ENCODE measurements around the gene CEP57. TPM values are rescaled to one million over a fixed set of nuclear protein-coding genes. Genes with fewer than 3 reads are reported as not detected.
A peak's percentile ranks its signal among the peaks of the same experiment; 100 is the strongest.

Gene CEP57
- total RNA-seq, 1 experiment from 2014 or later = 58.0 TPM

GRCh38 chr11:95849087-95849825 lies 59.0 kb downstream of the CEP57 start:
- Histone ChIP-seq H3K27me3 (ENCODE audit: insufficient read depth, low read length) (no peaks in the 10 kb centered on the region), H3K18ac (ENCODE audit: insufficient read length, low read depth, low read length) (no peak overlapping the region), H2BK12ac (ENCODE audit: insufficient read length, low read depth, low read length) (no peak overlapping the region), H3K79me2 (ENCODE audit: insufficient read depth, low read length) (no peaks in the 10 kb centered on the region), H2BK120ac (ENCODE audit: low read depth, low read length, poor library complexity, severe bottlenecking) (no peak overlapping the region), H3K4ac (ENCODE audit: low read depth, low read length) (no peak overlapping the region), H4K8ac (replicated peaks; ENCODE audit: insufficient read length, low read depth, low read length) (no peak overlapping the region), H3K79me1 (ENCODE audit: insufficient read depth, low read depth, low read length, poor library complexity, severe bottlenecking) (no peaks in the 10 kb centered on the region), H2AK5ac (ENCODE audit: insufficient read length, low read length) (no peak overlapping the region), H2AFZ (ENCODE audit: low read length) (no peak overlapping the region), H3K23me2 (ENCODE audit: insufficient read length, low read depth, low read length, poor library complexity, severe bottlenecking) (no peaks in the 10 kb centered on the region), H3K23ac (ENCODE audit: insufficient read length, low read depth, low read length) (no peak overlapping the region), H3K4me1 (ENCODE audit: insufficient read depth, low read length) (no peaks in the 10 kb centered on the region), H2BK5ac (ENCODE audit: insufficient read length, low read length) (no peak overlapping the region), H3K4me2 (ENCODE audit: insufficient read depth, insufficient read length, low read length) (no peak overlapping the region), H2BK15ac (ENCODE audit: low read depth, low read length) (no peak overlapping the region), H4K5ac (ENCODE audit: insufficient read length, low read depth, low read length) (no peak overlapping the region), H4K20me1 (ENCODE audit: control insufficient read depth, insufficient read depth, insufficient read length) (no peaks in the 10 kb centered on the region), H3K14ac (ENCODE audit: insufficient read depth, low read length) (no peak overlapping the region), H3K56ac (ENCODE audit: insufficient read length, low read depth, low read length) (no peak overlapping the region), H3K9me3 (ENCODE audit: control insufficient read depth, low read depth, low read length) (no peaks in the 10 kb centered on the region), H3K27ac (ENCODE audit: insufficient read length, low read depth, low read length) (no peak overlapping the region), H2BK20ac (ENCODE audit: low read depth, low read length, poor library complexity, severe bottlenecking) (no peak overlapping the region), H4K91ac (ENCODE audit: insufficient read length, low read depth, low read length) (no peak overlapping the region), H3K9ac (ENCODE audit: extremely low read depth, insufficient read length, low read length) (no peak overlapping the region), H3T11ph (ENCODE audit: low read length) (no peak overlapping the region)
- Mint-ChIP-seq H3K27me3 (ENCODE audit: low read depth) (no peaks in the 10 kb centered on the region), H3K36me3 (ENCODE audit: insufficient read depth in 1 of 3, low read depth in 3 of 3) (peaks cover 0 to 21% (median 19%) of the 10 kb centered on the region in 3 experiments; a peak in 6 of 7 replicates), H3K27ac (no peak overlapping the region), H3K4me1 (peaks cover 0 to 4% of the 10 kb centered on the region in 2 experiments; a peak in 3 of 4 replicates), H3K4me3 (no peak overlapping the region), H3K9me3 (no peaks in the 10 kb centered on the region)
- peak; percentile 35 for DNase-seq
- no CpG with 5 or more reads among the region's 6 CpGs for WGBS (ENCODE audit: extremely low coverage, insufficient read length, low lambda C conversion rate)
- peak; percentile 67 for TF ChIP-seq CTCF (conservative IDR thresholded peaks at IDR 0.05)

All from H9 (cell line).